Keratinocyte (primary cell): ENCODE data around the gene ZNF134. TPM values are rescaled to one million over a fixed set of nuclear protein-coding genes. Genes with fewer than 3 reads are reported as not detected.

Experiments
- DNase-seq: peaks from one replicate; pipeline ENCODE4 v3.0.0-alpha.2; 2011; ENCODE audit warnings: low read depth, missing footprints, low spot score
- FAIRE-seq: peaks from 2 replicates; lab custom pipeline; 2011; peaks lifted over from hg19 to GRCh38; lab: Jason Lieb, UNC
- H2AFZ ChIP-seq: 2 replicates; pipeline ENCODE4 v1.6.0; 2012; ENCODE audit warnings: low read length, control low read depth, inconsistent platforms; ENCODE audit not compliant: control insufficient read depth
- H3K27ac ChIP-seq: 2 replicates; pipeline ENCODE4 v1.5.1; 2011; ENCODE audit warnings: low read length; ENCODE audit not compliant: control insufficient read depth, insufficient read depth
- H3K27me3 ChIP-seq: 3 replicates; pipeline ENCODE4 v1.6.0; 2011; ENCODE audit warnings: low read length; ENCODE audit not compliant: control insufficient read depth, insufficient read depth; ENCODE audit errors: extremely low read depth
- H3K36me3 ChIP-seq, 2 experiments: 2 replicates in 1 of 2; 3 replicates in 1 of 2; pipeline ENCODE4 v1.5.1; 2011; ENCODE audit warnings: low read length in 2 of 2, mild to moderate bottlenecking in 1 of 2; ENCODE audit not compliant: control insufficient read depth in 2 of 2, insufficient read depth in 2 of 2; ENCODE audit errors: extremely low read depth in 1 of 2
- H3K4me1 ChIP-seq: 3 replicates; pipeline ENCODE4 v1.5.1; 2011; ENCODE audit warnings: low read length; ENCODE audit not compliant: control insufficient read depth, insufficient read depth; ENCODE audit errors: extremely low read depth
- H3K4me2 ChIP-seq: 3 replicates; pipeline ENCODE4 v1.6.0; 2011; ENCODE audit warnings: low read depth, low read length; ENCODE audit not compliant: control insufficient read depth, insufficient read depth; ENCODE audit errors: extremely low read depth
- H3K4me3 ChIP-seq, 3 experiments: fragments of 200-600 bp in 1 of 3; sonication (generic) in 1 of 3; 2 replicates in 2 of 3; 3 replicates in 1 of 3; pipeline ENCODE4 v1.5.1; 2011 to 2016; ENCODE audit warnings: low read length in 3 of 3, mild to moderate bottlenecking in 3 of 3, control low read depth in 2 of 3, inconsistent platforms in 1 of 3, low read depth in 1 of 3, mixed read lengths in 1 of 3, mixed run types in 1 of 3, moderate library complexity in 1 of 3; ENCODE audit not compliant: control insufficient read depth in 2 of 3, insufficient read depth in 2 of 3; ENCODE audit errors: extremely low read depth in 1 of 3
- H3K79me2 ChIP-seq: 2 replicates; pipeline ENCODE4 v1.6.0; 2012; ENCODE audit warnings: low read length; ENCODE audit not compliant: control insufficient read depth, insufficient read depth
- H3K9ac ChIP-seq: 3 replicates; pipeline ENCODE4 v1.6.0; 2011; ENCODE audit warnings: low read length; ENCODE audit not compliant: control insufficient read depth, insufficient read depth; ENCODE audit errors: extremely low read depth
- H3K9me1 ChIP-seq: 3 replicates; pipeline ENCODE4 v1.6.0; 2011; ENCODE audit warnings: low read length; ENCODE audit not compliant: control insufficient read depth, insufficient read depth; ENCODE audit errors: extremely low read depth
- H3K9me3 ChIP-seq: 2 replicates; pipeline ENCODE4 v1.5.1; 2012; ENCODE audit warnings: low read depth, low read length; ENCODE audit not compliant: control insufficient read depth
- H4K20me1 ChIP-seq: 3 replicates; pipeline ENCODE4 v1.6.0; 2011; ENCODE audit warnings: low read length; ENCODE audit not compliant: control insufficient read depth, insufficient read depth; ENCODE audit errors: extremely low read depth
- CTCF ChIP-seq, 3 experiments: IDR thresholded peaks in 1 of 3; conservative IDR thresholded peaks in 1 of 3; optimal IDR thresholded peaks in 1 of 3; 2 replicates in 2 of 3; 3 replicates in 1 of 3; pipeline versions ENCODE3 to v1.5.1; 2011; ENCODE audit warnings: low read length in 3 of 3, mild to moderate bottlenecking in 3 of 3, moderate library complexity in 2 of 3, control low read depth in 1 of 3, inconsistent platforms in 1 of 3; ENCODE audit not compliant: insufficient read depth in 2 of 3; ENCODE audit errors: extremely low read depth in 1 of 3
- EZH2 ChIP-seq: IDR thresholded peaks from one replicate; pipeline ENCODE4 v1.6.1; 2012; ENCODE audit warnings: inconsistent platforms, mild to moderate bottlenecking, low read length, moderate library complexity
- dilution Hi-C: fragments of 300-500 bp; cut with MboI; formaldehyde crosslinking; loops from one replicate; pipeline ENCODE4 v1.7.0; 2020; ENCODE audit warnings: low sequenced_read_pairs; ENCODE audit not compliant: extremely low pct_ligation_motif_present
- polyA plus RNA-seq, 5 experiments: library from polyadenylated mRNA; depleted of rRNA in 3 of 5; stranded (reverse) in 3 of 5; stranded (forward) in 1 of 5; unstranded in 1 of 5; fragments of >200 nt; gene quantifications; 1 replicate in 1 of 5; 2 replicates in 3 of 5; 3 replicates in 1 of 5; pipeline versions ENCODE4 v1.2.1 to v1.2.3, GENCODE V29; 2011 to 2012; ENCODE audit warnings: missing spikeins in 2 of 5, low read depth in 1 of 5, low replicate concordance in 1 of 5

ZNF134 gene
- polyA plus RNA-seq, 1 donor (not counting 4 experiments of a cell fraction or from before 2014, with no cell fraction given), result 10.7 TPM

DNA sequence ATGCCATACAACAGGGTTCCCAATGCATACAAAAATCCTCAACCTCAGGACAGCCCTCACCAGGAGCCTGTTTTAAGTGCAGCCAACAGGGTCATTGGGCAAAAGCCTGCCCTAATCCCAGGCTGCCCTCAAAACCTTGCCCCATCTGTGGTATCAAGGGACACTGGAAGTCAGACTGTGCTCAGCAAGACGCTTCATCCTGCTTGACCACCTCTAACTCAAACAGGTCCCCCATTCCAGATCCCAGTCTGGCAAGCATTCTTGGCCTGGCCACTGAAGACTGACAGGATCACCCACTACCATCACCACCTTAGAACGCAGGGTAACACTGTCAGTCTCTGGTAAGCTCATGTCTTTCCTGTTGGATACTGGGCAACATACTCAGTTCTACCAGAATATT, 39.6 kb downstream of the ZNF134 start:
- Histone ChIP-seq H3K36me3 (no peaks in the 10 kb centered on the region), H3K79me2 (no peaks in the 10 kb centered on the region), H3K9ac (no peak overlapping the region), H3K4me2 (no peak overlapping the region), H3K9me3 (no peaks in the 10 kb centered on the region), H3K27ac (no peak overlapping the region), H3K4me1 (peaks cover 21% of the 10 kb centered on the region), H4K20me1 (no peaks in the 10 kb centered on the region), H3K27me3 (no peaks in the 10 kb centered on the region), H3K9me1 (no peaks in the 10 kb centered on the region), H2AFZ (no peak overlapping the region), H3K4me3 (no peak overlapping the region)
- no peak for DNase-seq
- dilution Hi-C loops, result no loop called here
- FAIRE-seq, result no peak
- TF ChIP-seq CTCF (optimal IDR thresholded peaks at IDR 0.05 in 1 of 3, IDR thresholded peaks at IDR 0.05 in 1 of 3, conservative IDR thresholded peaks at IDR 0.05 in 1 of 3; ENCODE audit: extremely low read depth in 1 of 3, insufficient read depth in 2 of 3, low read length in 3 of 3), result no peak
- TF ChIP-seq EZH2, result no peak

DNA sequence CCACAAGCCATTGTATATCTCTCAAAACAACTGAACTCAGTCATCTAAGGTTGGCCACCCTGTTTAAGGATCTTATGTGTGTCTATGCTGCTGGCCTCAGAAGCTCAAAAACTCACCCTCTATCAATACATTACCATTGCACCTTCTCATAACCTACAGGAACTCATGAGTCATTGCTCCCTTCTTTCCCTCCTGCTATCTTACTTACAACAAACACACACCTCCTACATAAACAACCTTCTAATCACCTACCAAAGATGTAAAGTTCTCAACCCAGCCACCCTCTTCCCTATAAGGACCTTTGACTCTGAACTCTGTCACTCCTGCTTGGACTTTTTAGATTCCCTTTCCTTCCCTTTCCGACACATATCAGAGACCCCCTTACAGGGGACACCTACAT, 41.4 kb downstream of the ZNF134 start:
- H3K36me3 ChIP-seq, result no peaks in the 10 kb centered on the region
- H3K4me3 ChIP-seq, result no peak overlapping the region
- H3K4me2 ChIP-seq, result no peak overlapping the region
- no peak for FAIRE-seq
- no peaks in the 10 kb centered on the region for H3K79me2 ChIP-seq
- no peaks in the 10 kb centered on the region for H4K20me1 ChIP-seq
- no peak for DNase-seq
- no peak overlapping the region for H3K27ac ChIP-seq
- no peaks in the 10 kb centered on the region for H3K9me1 ChIP-seq
- dilution Hi-C loops, result no loop called here
- no peak for TF ChIP-seq EZH2
- no peak for TF ChIP-seq CTCF (optimal IDR thresholded peaks at IDR 0.05 in 1 of 3, IDR thresholded peaks at IDR 0.05 in 1 of 3, conservative IDR thresholded peaks at IDR 0.05 in 1 of 3; ENCODE audit: extremely low read depth in 1 of 3, insufficient read depth in 2 of 3, low read length in 3 of 3)
- H3K9me3 ChIP-seq, result no peaks in the 10 kb centered on the region
- H3K27me3 ChIP-seq, result no peaks in the 10 kb centered on the region
- no peak overlapping the region for H2AFZ ChIP-seq
- H3K4me1 ChIP-seq, result peaks cover 21% of the 10 kb centered on the region
- H3K9ac ChIP-seq, result no peak overlapping the region
